SK-N-SH (cell line): ENCODE measurements around the gene RASGRF1. TPM values are rescaled to one million over a fixed set of nuclear protein-coding genes. Genes with fewer than 3 reads are reported as not detected.

Experiments
- CTCF ChIA-PET: fragments of 300-600, 350-600 bp; formaldehyde crosslinking; extraction: SDS; loops from one replicate; lab custom pipeline; 2021; lab: Yijun Ruan, JAX
- POLR2A ChIA-PET: fragments of 350-600 bp; sonication (Branson Sonifier 250); formaldehyde crosslinking; extraction: SDS; loops from one replicate; lab custom pipeline; 2020; ENCODE audit warnings: antibody characterized with exemption, inconsistent platforms; lab: Yijun Ruan, JAX
- DNase-seq: peaks from one replicate; pipeline ENCODE4 v3.0.0; 2012
- H2AFZ ChIP-seq: fragments of 200-600 bp; sonication (generic); 2 replicates; pipeline ENCODE4 v1.8.1; 2016; ENCODE audit warnings: antibody characterized with exemption, mild to moderate bottlenecking, low read depth
- H3F3A ChIP-seq: fragments of 200-600 bp; sonication (generic); replicated peaks from 2 replicates; pipeline ENCODE3; 2016; ENCODE audit warnings: antibody characterized with exemption, mild to moderate bottlenecking; ENCODE audit not compliant: insufficient read depth
- H3K27ac ChIP-seq, 2 experiments: fragments of 200-500 bp in 1 of 2; fragments of 200-600 bp in 1 of 2; sonication (Bioruptor generic) in 1 of 2; sonication (generic), shearing (Covaris generic) in 1 of 2; 2 replicates each; pipeline versions ENCODE4 v1.5.1 to v1.6.1; 2014 to 2016; ENCODE audit warnings: low read depth in 2 of 2, inconsistent platforms in 1 of 2, low read length in 1 of 2, mild to moderate bottlenecking in 1 of 2, mixed read lengths in 1 of 2
- H3K27me3 ChIP-seq: fragments of 200-600 bp; sonication (generic), shearing (Covaris generic); 2 replicates; pipeline ENCODE4 v1.6.1; 2016; ENCODE audit warnings: mixed run types; ENCODE audit not compliant: insufficient read depth
- H3K36me3 ChIP-seq, 2 experiments: fragments of 200-500 bp in 1 of 2; fragments of 200-600 bp in 1 of 2; sonication (Bioruptor generic) in 1 of 2; sonication (generic) in 1 of 2; replicated peaks in 1 of 2; 2 replicates each; pipeline versions ENCODE3 to v1.5.1; 2014 to 2016; ENCODE audit warnings: low read length in 1 of 2, mild to moderate bottlenecking in 1 of 2; ENCODE audit not compliant: insufficient read depth in 2 of 2, control insufficient read depth in 1 of 2
- H3K4me1 ChIP-seq, 2 experiments: fragments of 200-500 bp in 1 of 2; fragments of 200-600 bp in 1 of 2; sonication (Bioruptor generic) in 1 of 2; sonication (generic), shearing (Covaris generic) in 1 of 2; 2 replicates each; pipeline versions ENCODE4 v1.5.1 to v1.6.1; 2014 to 2016; ENCODE audit warnings: low read depth in 1 of 2, low read length in 1 of 2, mixed run types in 1 of 2; ENCODE audit not compliant: insufficient read depth in 2 of 2, control insufficient read depth in 1 of 2
- H3K4me2 ChIP-seq: fragments of 200-600 bp; sonication (generic), shearing (Covaris generic); 2 replicates; pipeline ENCODE4 v1.6.1; 2017; ENCODE audit warnings: mixed run types
- H3K4me3 ChIP-seq, 2 experiments: fragments of 200-500 bp in 1 of 2; fragments of 200-600 bp in 1 of 2; sonication (Bioruptor generic) in 1 of 2; sonication (generic), shearing (Covaris generic) in 1 of 2; 2 replicates each; pipeline versions ENCODE4 v1.5.1 to v1.8.1; 2014 to 2016; ENCODE audit warnings: low read depth in 2 of 2, inconsistent platforms in 1 of 2, low read length in 1 of 2, mild to moderate bottlenecking in 1 of 2, mixed read lengths in 1 of 2, moderate library complexity in 1 of 2
- H3K79me2 ChIP-seq: fragments of 200-600 bp; sonication (generic); 2 replicates; pipeline ENCODE4 v1.8.1; 2017; ENCODE audit warnings: mild to moderate bottlenecking; ENCODE audit not compliant: insufficient read depth
- H3K9ac ChIP-seq: fragments of 200-600 bp; sonication (generic); 2 replicates; pipeline ENCODE4 v1.6.1; 2017; ENCODE audit warnings: mixed run types
- H3K9me2 ChIP-seq: fragments of 200-600 bp; sonication (generic); 2 replicates; pipeline ENCODE4 v1.6.1; 2017; ENCODE audit warnings: mixed run types
- H3K9me3 ChIP-seq: fragments of 200-600 bp; sonication (generic); 2 replicates; pipeline ENCODE4 v1.6.1; 2017; ENCODE audit warnings: mixed run types, mild to moderate bottlenecking, moderate library complexity
- H4K20me1 ChIP-seq: fragments of 200-600 bp; sonication (generic); 2 replicates; pipeline ENCODE4 v1.6.1; 2017; ENCODE audit warnings: mild to moderate bottlenecking, mixed run types; ENCODE audit not compliant: insufficient read depth
- CHD2 ChIP-seq: fragments of 150-350 bp; IDR thresholded peaks from 2 replicates; pipeline ENCODE4 v1.6.1; 2018; ENCODE audit warnings: low read length; ENCODE audit not compliant: partially characterized antibody
- EP300 ChIP-seq, 2 experiments: IDR thresholded peaks; 2 replicates each; pipeline versions ENCODE4 v1.4.0 to v1.6.1; 2012; ENCODE audit warnings: borderline replicate concordance in 1 of 2, low read depth in 1 of 2, low read length in 1 of 2
- FOSL2 ChIP-seq: IDR thresholded peaks from 2 replicates; pipeline ENCODE4 v1.4.0; 2012; ENCODE audit warnings: low read depth, mild to moderate bottlenecking, moderate library complexity, borderline replicate concordance
- FOXM1 ChIP-seq: IDR thresholded peaks from 2 replicates; pipeline ENCODE4 v1.4.0; 2012; ENCODE audit warnings: low read depth, mild to moderate bottlenecking
- GATA2 ChIP-seq: sonication (generic); formaldehyde crosslinking; IDR thresholded peaks from 2 replicates; pipeline ENCODE4 v1.5.0; 2020; ENCODE audit warnings: mild to moderate bottlenecking, missing genetic modification reagents
- JUND ChIP-seq: IDR thresholded peaks from 2 replicates; pipeline ENCODE4 v1.4.0; 2012
- MEF2A ChIP-seq: IDR thresholded peaks from 2 replicates; pipeline ENCODE4 v1.4.0; 2012; ENCODE audit warnings: low read depth, borderline replicate concordance
- NRF1 ChIP-seq: IDR thresholded peaks from 2 replicates; pipeline ENCODE4 v1.6.1; 2012; ENCODE audit warnings: low read depth, mild to moderate bottlenecking, low read length
- PBX3 ChIP-seq: IDR thresholded peaks from 2 replicates; pipeline ENCODE4; 2012
- REST ChIP-seq: IDR thresholded peaks from 2 replicates; pipeline ENCODE4 v1.6.1; 2012; ENCODE audit warnings: mild to moderate bottlenecking, low read depth, low read length, moderate library complexity
- RXRA ChIP-seq: IDR thresholded peaks from 2 replicates; pipeline ENCODE4 v1.4.0; 2012; ENCODE audit warnings: low read depth, mild to moderate bottlenecking, borderline replicate concordance
- TCF12 ChIP-seq: IDR thresholded peaks from 2 replicates; pipeline ENCODE4 v1.4.0; 2012
- USF1 ChIP-seq: IDR thresholded peaks from 2 replicates; pipeline ENCODE4 v1.4.0; 2012; ENCODE audit warnings: low read depth, borderline replicate concordance
- ZBTB33 ChIP-seq: IDR thresholded peaks from 2 replicates; pipeline ENCODE4 v1.4.0; 2012; ENCODE audit warnings: low read depth, borderline replicate concordance
- WGBS: methylation state at CpG from one replicate; pipeline ENCODE4 v1.1.6; 2017; ENCODE audit warnings: low lambda C conversion rate; 5-methylcytosine and 5-hydroxymethylcytosine counted together
- polyA plus RNA-seq, 3 experiments: library from polyadenylated mRNA; depleted of rRNA; stranded (reverse); fragments of >200 nt; gene quantifications; 2 replicates each; pipeline ENCODE4 v1.2.3, GENCODE V29; 2012

Gene RASGRF1
- polyA plus RNA-seq, 1 of the 3 experiments (the other 2 are of a cell fraction) = 0.10 TPM

GRCh38 chr15:78992416-78993256, 97.9 kb downstream of the RASGRF1 start:
- H3K79me2 ChIP-seq = no peaks in the 10 kb centered on the region
- H3K36me3 ChIP-seq = no peaks in the 10 kb centered on the region
- no peaks in the 10 kb centered on the region for H3K27me3 ChIP-seq
- no peak overlapping the region for H3K4me3 ChIP-seq
- WGBS = 88% methylated on average over 15 of the region's 17 CpGs
- no peak for TF ChIP-seq JUND
- no peak for TF ChIP-seq NRF1
- TF ChIP-seq USF1 = no peak
- no peak for TF ChIP-seq GATA2 (CRISPR knock-in tag)
- TF ChIP-seq TCF12 = no peak
- no peak for TF ChIP-seq EP300 (IDR thresholded peaks at IDR 0.05; ENCODE audit: borderline replicate concordance in 1 of 2, low read depth in 1 of 2, low read length in 1 of 2)
- H3F3A ChIP-seq = no peaks in the 10 kb centered on the region
- no peak for DNase-seq
- CTCF ChIA-PET = interaction anchor here (1.4 kb wide), 1 partner anchor 14 kb away, joined by 3 read pairs; no protein-coding TSS in a partner anchor
- H4K20me1 ChIP-seq = no peaks in the 10 kb centered on the region
- H3K9me3 ChIP-seq = no peaks in the 10 kb centered on the region
- no peak overlapping the region for H3K9ac ChIP-seq
- POLR2A ChIA-PET = no interaction called here
- no peak overlapping the region for H3K4me2 ChIP-seq
- H3K4me1 ChIP-seq = peaks cover 6 to 12% of the 10 kb centered on the region in 2 experiments; a peak in 3 of 4 replicates
- H3K27ac ChIP-seq = no peak overlapping the region
- no peaks in the 10 kb centered on the region for H3K9me2 ChIP-seq
- H2AFZ ChIP-seq = no peak overlapping the region

- Histone ChIP-seq H3F3A (peaks cover 3% of the 10 kb centered on the region), H3K4me2 (no peak overlapping the region), H3K27ac (no peak overlapping the region), H3K36me3 (no peaks in the 10 kb centered on the region), H3K9me3 (no peaks in the 10 kb centered on the region), H3K4me3 (no peak overlapping the region), H3K27me3 (no peaks in the 10 kb centered on the region), H4K20me1 (no peaks in the 10 kb centered on the region), H3K4me1 (peaks cover 6 to 9% of the 10 kb centered on the region in 2 experiments; a peak in 3 of 4 replicates), H3K9ac (no peak overlapping the region), H3K79me2 (no peaks in the 10 kb centered on the region), H3K9me2 (no peaks in the 10 kb centered on the region), H2AFZ (no peak overlapping the region)
- DNase-seq = no peak
- 87% methylated on average over 13 of the region's 15 CpGs for WGBS
- CTCF ChIA-PET = interaction anchor here (1.0 to 1.8 kb wide), 2 partner anchors 12 to 81 kb away, joined by 3 to 7 read pairs; no protein-coding TSS in a partner anchor
- POLR2A ChIA-PET = no interaction called here
- no peak for TF ChIP-seq RXRA
- no peak for TF ChIP-seq FOXM1
- TF ChIP-seq REST = no peak
- no peak for TF ChIP-seq FOSL2
- no peak for TF ChIP-seq MEF2A
- TF ChIP-seq PBX3 = no peak
- TF ChIP-seq CHD2 = no peak
- no peak for TF ChIP-seq ZBTB33
Measured at GRCh38 chr15:78991879-78992278, 98.7 kb downstream of the RASGRF1 start.
